Stimulated activated CD8-positive, alpha-beta memory T cell treated with anti-CD3 and anti-CD28 coated beads, Interleukin-7, amount 100 ng/mL, for 24 hours (primary cell): ENCODE data around the gene APBA1.

ENCODE experiments used
- DNase-seq: peaks from one replicate; pipeline ENCODE4 v3.0.0-alpha.2; 2020; ENCODE audit warnings: low read depth

APBA1 gene

GRCh38 chr9:69671879-69672595 is at the start of gene APBA1:
Gene APBA1, minus strand, starts transcription at chr9:69672371.
- no peak for DNase-seq

- DNase-seq = no peak
Measured at GRCh38 chr9:69719983-69720382, 47.8 kb upstream of the APBA1 start.

GRCh38 chr9:69719367-69719766 is 47.2 kb upstream of the APBA1 start:
- no peak for DNase-seq

DNA sequence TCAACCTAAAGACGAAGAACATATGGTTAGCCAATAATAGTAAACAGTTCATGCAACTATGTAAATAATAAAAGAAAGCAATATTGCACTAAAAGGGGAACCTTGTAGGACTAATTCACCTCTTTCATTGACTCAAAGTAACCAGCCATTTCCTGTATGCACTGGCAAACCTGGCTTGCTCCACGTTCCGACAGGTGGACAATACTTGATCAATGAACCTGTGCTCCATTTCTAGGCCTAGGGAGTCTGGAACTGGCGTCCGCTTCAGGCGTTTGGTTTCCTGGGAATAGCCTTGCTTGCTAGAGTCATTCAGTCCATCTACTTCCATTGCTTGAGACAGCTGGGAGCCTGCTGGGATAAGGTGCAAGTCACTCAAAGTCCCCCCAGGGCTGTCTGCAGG is 46.0 kb upstream of the APBA1 start:
- no peak for DNase-seq

DNA sequence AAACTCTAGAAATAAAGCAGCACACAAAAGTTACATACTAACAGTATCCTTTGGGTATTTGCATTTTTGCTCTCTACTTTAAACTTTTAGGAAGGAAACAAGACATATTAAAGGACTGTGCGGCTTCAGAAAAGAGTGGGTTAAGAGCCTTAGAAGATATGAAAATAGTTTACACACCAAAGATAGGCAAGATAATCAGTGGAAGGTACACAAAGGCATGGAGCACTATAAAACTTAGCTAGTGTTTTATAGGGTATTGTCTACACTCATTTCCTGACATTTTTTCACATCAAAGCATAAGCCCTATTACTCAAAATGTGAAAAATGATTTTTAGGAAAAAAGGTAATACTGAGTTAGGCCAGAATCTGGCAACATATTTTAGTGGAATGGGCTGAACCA is 43.7 kb upstream of the APBA1 start:
- DNase-seq = no peak

- DNase-seq = no peak
Measured at GRCh38 chr9:69715096-69715495, 42.9 kb upstream of the APBA1 start.

GRCh38 chr9:69697475-69697874 is 25.3 kb upstream of the APBA1 start:
- no peak for DNase-seq

- no peak for DNase-seq
Measured at GRCh38 chr9:69696802-69697201, 24.6 kb upstream of the APBA1 start.

GRCh38 chr9:69689991-69690538 is 17.9 kb upstream of the APBA1 start:
- no peak for DNase-seq

DNA sequence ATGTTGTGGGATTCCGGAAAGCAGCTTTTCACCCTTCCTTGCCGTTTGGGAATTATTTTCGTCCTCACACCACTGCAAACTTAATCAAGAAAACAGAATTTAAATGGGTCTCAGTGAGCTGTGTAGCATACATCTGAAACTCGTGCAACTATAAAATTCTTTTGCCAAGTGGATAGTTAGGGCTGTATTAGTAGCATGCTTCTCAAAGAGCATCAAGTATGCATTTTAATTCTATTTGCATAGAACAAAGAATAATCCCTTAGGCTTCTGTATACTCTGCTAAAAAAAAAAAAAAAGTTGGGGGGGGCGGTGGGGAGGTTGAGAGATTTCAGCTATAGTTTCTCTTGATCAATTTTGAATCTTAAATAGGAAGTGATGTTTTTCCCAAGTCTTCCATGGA is 11.8 kb upstream of the APBA1 start:
- no peak for DNase-seq

GRCh38 chr9:69678843-69679538 is 6.8 kb upstream of the APBA1 start:
- no peak for DNase-seq

GRCh38 chr9:69677931-69678330 is 5.8 kb upstream of the APBA1 start:
- no peak for DNase-seq

DNA sequence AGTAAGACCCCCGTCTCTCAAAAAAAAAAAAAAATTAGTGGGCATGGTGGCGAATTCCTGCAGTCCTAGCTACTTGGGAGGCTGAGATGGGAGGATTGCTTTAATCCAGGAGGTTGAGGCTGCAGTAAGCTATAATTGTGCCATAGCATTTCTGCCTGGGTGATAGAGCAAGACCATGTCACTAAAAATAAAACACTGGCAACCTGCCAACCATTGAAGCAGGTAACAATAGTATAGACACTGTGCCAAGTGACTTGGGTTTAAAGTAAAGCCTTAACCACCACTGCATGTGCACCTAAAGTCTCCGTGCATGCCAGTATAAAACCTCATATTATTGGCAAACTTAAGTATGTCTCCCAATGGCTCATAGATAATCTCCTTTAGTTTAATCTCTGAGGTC is 3.4 kb upstream of the APBA1 start:
- no peak for DNase-seq

DNA sequence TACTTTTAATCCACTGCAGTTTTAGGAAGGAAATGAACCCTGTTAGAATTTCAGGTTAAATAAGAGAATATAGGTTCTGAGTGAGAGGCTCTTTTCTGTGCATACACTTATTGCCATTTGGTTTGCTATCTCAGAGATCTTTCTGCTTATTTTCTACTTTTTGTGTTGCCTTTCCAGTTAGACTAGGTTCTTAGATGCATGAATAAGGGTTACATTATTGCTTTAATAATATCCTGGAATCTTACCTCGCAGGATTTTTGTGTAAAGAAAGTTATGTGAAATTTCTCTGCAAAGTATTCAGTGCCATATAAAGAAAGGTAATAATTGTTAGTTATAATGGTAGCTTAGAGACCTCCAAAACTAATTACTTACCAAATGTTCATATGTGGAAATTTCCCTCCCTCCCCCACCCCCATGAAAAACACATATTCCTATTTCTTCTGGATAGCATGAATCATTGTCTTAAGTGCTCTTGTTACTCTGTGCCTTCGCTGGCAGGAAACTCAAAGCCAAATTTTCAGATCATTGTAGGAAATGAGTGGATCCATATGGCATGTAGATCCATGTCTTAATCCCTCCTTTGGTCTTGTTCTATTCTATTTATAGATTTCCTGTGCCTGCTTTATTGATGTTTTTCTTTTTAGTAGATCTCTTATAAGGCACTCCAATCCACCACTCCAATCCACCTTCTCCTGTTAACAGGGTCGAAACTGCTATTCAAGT is 2.7 kb upstream of the APBA1 start:
- DNase-seq = no peak

DNA sequence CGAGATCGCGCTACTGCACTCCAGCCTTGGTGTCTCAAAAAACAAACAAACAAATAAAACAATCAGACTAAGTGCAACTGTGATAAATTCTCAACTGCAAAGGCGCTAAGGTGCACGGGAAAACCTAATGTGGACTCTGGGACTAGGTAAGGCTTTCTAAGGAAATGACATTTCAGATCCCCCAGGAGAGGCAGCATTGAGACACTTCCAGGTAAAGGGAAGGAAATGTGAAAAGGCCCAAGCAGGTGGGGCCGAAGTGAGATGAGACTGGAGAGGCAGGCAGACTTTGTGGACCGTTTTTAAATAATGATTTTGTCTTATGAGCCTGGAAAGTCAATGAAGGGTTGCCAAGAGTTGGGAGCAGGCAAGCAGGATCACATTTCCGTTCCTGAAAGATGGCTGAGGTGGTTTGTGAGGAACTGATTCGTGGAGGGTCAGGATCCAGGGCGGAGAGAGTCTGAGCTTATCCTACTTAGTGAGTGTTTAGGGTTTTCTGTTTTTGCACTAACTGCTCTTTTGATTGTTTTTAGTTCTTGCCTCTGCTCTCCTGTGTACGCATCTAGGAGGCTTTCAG is 2.0 kb upstream of the APBA1 start:
- DNase-seq = no peak

- no peak for DNase-seq
Measured at GRCh38 chr9:69673311-69673640, 1.1 kb upstream of the APBA1 start.

- peak; percentile 49 for DNase-seq
Measured at GRCh38 chr9:69672596-69673310, 582 bp upstream of the APBA1 start.

DNA sequence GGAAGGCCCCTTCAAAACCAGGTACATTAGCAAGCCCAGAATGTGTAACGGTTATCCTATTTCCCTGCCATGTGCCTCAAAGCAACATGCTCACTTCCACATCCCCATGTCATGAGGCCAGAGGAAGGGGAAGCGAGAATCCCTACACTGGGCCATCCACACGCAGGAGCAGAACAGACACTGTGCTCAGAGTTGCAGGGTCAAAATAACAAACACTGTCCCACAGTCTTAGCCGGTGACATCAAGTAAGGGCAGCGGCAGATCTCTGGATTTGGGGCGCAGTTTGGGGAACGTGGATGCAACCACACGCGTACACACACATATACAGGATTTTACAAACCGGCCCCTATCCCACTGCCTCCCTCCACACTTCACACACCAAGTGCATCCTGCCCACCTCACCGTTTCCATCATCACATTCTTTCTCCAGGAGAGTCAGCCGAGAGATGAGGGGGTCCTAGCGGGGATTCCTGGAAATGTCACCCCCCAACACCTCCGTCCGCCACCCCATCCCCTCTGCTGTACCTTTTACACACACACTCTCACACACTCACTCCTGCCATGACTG is 776 bp downstream of the APBA1 start:
- no peak for DNase-seq

DNA sequence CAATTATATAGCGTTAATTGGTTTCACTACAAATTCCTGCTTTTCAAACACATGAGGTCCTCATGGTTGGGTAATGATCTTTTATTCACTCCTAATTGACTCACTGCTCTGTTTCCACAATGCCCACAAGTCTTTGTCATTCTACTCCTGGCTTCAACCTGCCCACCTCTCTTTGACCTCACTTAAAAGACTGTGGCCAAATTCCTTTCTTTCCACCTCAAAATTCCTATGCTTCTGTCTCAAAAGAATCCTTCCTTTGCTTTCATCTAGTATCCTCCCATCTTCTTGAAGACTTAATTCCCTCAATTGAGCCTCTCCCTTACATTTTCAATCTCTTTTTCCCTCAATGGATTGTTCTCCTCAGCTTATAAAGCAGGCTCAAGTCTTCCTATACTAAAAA is 4.9 kb downstream of the APBA1 start:
- DNase-seq = no peak

GRCh38 chr9:69660304-69660703 is 11.9 kb downstream of the APBA1 start:
- no peak for DNase-seq

DNA sequence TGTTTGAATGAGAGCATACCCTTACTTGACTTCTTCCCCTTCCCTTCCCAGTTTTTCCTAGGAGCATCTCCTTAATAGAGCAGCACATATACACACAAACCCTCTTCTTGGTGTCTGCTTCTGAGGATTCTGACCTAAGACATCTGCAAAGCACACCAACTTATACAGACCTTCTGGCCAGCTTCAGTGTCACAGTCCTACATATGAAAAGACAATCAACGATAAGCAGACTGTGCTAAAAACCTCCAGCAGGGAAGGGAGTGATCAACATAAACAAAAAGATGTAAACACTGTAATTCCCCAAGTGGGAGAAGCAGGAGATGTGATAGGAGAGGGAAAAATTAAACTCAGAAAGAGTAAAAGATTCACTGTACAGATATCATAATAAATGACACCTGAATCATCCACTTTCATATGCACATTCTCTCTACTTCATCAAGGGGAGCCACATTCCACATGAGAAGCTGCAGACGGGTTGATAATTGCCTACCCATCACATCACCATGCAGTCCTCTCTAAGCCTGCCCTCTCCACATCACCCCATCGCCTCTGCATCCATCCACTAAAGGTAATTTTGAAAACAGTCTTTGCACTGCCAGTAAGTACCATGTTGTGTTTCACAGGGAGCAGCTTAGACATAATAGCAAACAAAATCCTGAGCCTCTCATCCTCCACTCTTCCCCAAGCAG is 13.0 kb downstream of the APBA1 start:
- DNase-seq = no peak
